ENCODE data around the gene ADCY10.

DNA sequence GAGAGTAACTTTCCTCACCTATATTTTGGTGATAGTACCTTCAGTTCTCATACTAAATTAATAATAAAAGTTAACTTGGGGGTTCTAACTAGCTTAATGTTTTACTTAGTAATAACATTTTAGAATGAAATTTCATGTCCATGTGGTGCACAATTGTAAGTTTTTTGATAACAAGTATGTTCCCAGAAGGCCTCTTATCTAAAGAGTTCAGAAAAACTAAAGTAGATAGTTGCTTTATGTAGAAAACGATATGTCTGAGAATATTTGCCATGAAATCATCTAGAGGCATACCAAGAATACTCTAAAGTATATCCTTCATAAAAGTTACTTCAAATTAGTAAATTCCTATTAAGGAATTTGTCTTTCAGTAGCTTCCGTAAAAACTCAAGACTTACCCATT lies 10.2 kb upstream of the ADCY10 start:
- TF ChIP-seq, protein P1, sequence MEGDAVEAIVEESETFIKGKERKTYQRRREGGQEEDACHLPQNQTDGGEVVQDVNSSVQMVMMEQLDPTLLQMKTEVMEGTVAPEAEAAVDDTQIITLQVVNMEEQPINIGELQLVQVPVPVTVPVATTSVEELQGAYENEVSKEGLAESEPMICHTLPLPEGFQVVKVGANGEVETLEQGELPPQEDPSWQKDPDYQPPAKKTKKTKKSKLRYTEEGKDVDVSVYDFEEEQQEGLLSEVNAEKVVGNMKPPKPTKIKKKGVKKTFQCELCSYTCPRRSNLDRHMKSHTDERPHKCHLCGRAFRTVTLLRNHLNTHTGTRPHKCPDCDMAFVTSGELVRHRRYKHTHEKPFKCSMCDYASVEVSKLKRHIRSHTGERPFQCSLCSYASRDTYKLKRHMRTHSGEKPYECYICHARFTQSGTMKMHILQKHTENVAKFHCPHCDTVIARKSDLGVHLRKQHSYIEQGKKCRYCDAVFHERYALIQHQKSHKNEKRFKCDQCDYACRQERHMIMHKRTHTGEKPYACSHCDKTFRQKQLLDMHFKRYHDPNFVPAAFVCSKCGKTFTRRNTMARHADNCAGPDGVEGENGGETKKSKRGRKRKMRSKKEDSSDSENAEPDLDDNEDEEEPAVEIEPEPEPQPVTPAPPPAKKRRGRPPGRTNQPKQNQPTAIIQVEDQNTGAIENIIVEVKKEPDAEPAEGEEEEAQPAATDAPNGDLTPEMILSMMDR (IDR thresholded peaks at IDR 0.05): no peak
- TF ChIP-seq POLR2A (IDR thresholded peaks at IDR 0.05) (no peak), POLR2AphosphoS5 (IDR thresholded peaks at IDR 0.05) (no peak)
